Measurements from ENCODE around the gene SPEM2. TPM values are rescaled to one million over a fixed set of nuclear protein-coding genes. Genes with fewer than 3 reads are reported as not detected.

Gene SPEM2
- total and polyA plus RNA-seq, 2 of the 4 experiments (the other 2 are of a cell fraction): not detected

- Histone ChIP-seq H3K4me1 (ENCODE audit: control insufficient read depth, insufficient read depth, low read length) (no peaks in the 10 kb centered on the region), H3K4ac (ENCODE audit: low read depth, low read length) (no peak overlapping the region), H2BK20ac (ENCODE audit: low read depth, low read length) (no peak overlapping the region), H2AK5ac (ENCODE audit: low read depth, low read length) (no peak overlapping the region), H4K8ac (ENCODE audit: low read depth in 2 of 2, low read length in 2 of 2) (no peak overlapping the region), H3K9me1 (ENCODE audit: insufficient read depth, low read length) (no peaks in the 10 kb centered on the region), H2AK9ac (replicated peaks; ENCODE audit: low read depth, low read length, poor library complexity) (no peak overlapping the region), H3K27ac (ENCODE audit: insufficient read depth, low read length) (no peak overlapping the region), H3K79me1 (ENCODE audit: low read depth in 1 of 2, low read length in 2 of 2) (no peaks in the 10 kb centered on the region), H2BK120ac (ENCODE audit: low read depth, low read length) (no peak overlapping the region), H3K14ac (replicated peaks; ENCODE audit: low read depth, low read length) (no peak overlapping the region), H3K9ac (ENCODE audit: low read depth, low read length) (no peak overlapping the region), H3K56ac (ENCODE audit: extremely low read depth, insufficient read depth, low read length) (no peak overlapping the region), H3K36me3 (ENCODE audit: control insufficient read depth, insufficient read depth, low read length) (no peaks in the 10 kb centered on the region), H4K5ac (ENCODE audit: low read depth, low read length) (no peak overlapping the region), H3K23ac (ENCODE audit: low read depth, low read length) (no peak overlapping the region), H3K27me3 (ENCODE audit: control insufficient read depth, insufficient read depth, low read length) (peaks cover 2% of the 10 kb centered on the region; the same call in 1 of the 2 replicates), H3K4me3 (ENCODE audit: insufficient read depth, low read depth, low read length) (no peak overlapping the region), H4K91ac (ENCODE audit: insufficient read depth, low read depth, low read length) (no peak overlapping the region), H4K20me1 (ENCODE audit: insufficient read depth, low read length) (no peaks in the 10 kb centered on the region), H3K18ac (ENCODE audit: low read depth, low read length) (no peak overlapping the region), H2AFZ (replicated peaks; ENCODE audit: low read length, poor library complexity) (no peak overlapping the region), H2BK5ac (ENCODE audit: low read depth, low read length, poor library complexity, severe bottlenecking) (no peak overlapping the region), H3K9me3 (ENCODE audit: control insufficient read depth, insufficient read depth, low read length) (no peaks in the 10 kb centered on the region), H2BK15ac (ENCODE audit: low read depth, low read length) (no peak overlapping the region), H3K4me2 (ENCODE audit: low read depth, low read length) (no peak overlapping the region)
- dilution Hi-C loops (cut with HindIII; ENCODE audit: low sequenced_read_pairs, unreplicated experiment) (no loop called here), intact Hi-C loops (cut with micrococcal nuclease) (no loop called here), in situ Hi-C loops (cut with MboI; ENCODE audit: low sequenced_read_pairs) (no loop called here)
- no TSS peak for BruUV-seq (replicated peaks)
- ChIA-PET CTCF (no interaction called here), POLR2A (ENCODE audit: unreplicated experiment) (no interaction called here)
- WGBS, 2 experiments (ENCODE audit: extremely low coverage in 2 of 2, insufficient read length in 1 of 2): 89% methylated on average over 3 of the region's 10 CpGs; no CpG with 5 or more reads in 1 of the 2 experiments
- ATAC-seq (ENCODE audit: low read depth) (no peak), DNase-seq (no peak)
- no peak for TF ChIP-seq FOS (IDR thresholded peaks at IDR 0.05; ENCODE audit: low read depth, low read length)
- TF ChIP-seq RCOR1 (IDR thresholded peaks at IDR 0.05; ENCODE audit: insufficient replicate concordance, low read length): no peak
- TF ChIP-seq CHD1 (IDR thresholded peaks at IDR 0.05; ENCODE audit: low read depth, low read length): no peak
- TF ChIP-seq RFX5 (IDR thresholded peaks at IDR 0.05; ENCODE audit: low read depth, low read length): no peak
- TF ChIP-seq BHLHE40 (IDR thresholded peaks at IDR 0.05; ENCODE audit: low read depth, low read length): no peak
- TF ChIP-seq POLR2A (IDR thresholded peaks at IDR 0.05; ENCODE audit: low read depth, low read length): no peak
- TF ChIP-seq, protein P1, sequence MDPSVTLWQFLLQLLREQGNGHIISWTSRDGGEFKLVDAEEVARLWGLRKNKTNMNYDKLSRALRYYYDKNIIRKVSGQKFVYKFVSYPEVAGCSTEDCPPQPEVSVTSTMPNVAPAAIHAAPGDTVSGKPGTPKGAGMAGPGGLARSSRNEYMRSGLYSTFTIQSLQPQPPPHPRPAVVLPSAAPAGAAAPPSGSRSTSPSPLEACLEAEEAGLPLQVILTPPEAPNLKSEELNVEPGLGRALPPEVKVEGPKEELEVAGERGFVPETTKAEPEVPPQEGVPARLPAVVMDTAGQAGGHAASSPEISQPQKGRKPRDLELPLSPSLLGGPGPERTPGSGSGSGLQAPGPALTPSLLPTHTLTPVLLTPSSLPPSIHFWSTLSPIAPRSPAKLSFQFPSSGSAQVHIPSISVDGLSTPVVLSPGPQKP (IDR thresholded peaks at IDR 0.05; ENCODE audit: borderline replicate concordance, low read depth, low read length): no peak
- no peak for TF ChIP-seq MAZ (IDR thresholded peaks at IDR 0.05; ENCODE audit: borderline replicate concordance, low read depth, low read length)
- TF ChIP-seq RAD21 (IDR thresholded peaks at IDR 0.05; ENCODE audit: low read length): no peak
- no peak for TF ChIP-seq CEBPB (IDR thresholded peaks at IDR 0.05; ENCODE audit: low read depth, low read length)
- TF ChIP-seq, protein P2, sequence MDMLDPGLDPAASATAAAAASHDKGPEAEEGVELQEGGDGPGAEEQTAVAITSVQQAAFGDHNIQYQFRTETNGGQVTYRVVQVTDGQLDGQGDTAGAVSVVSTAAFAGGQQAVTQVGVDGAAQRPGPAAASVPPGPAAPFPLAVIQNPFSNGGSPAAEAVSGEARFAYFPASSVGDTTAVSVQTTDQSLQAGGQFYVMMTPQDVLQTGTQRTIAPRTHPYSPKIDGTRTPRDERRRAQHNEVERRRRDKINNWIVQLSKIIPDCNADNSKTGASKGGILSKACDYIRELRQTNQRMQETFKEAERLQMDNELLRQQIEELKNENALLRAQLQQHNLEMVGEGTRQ (IDR thresholded peaks at IDR 0.05; ENCODE audit: low read depth, low read length): no peak
- no peak for TF ChIP-seq SMC3 (IDR thresholded peaks at IDR 0.05; ENCODE audit: low read depth, low read length)
- TF ChIP-seq MXI1 (IDR thresholded peaks at IDR 0.05; ENCODE audit: borderline replicate concordance, low read depth, low read length): no peak
- no peak for TF ChIP-seq CTCF (conservative IDR thresholded peaks at IDR 0.05; ENCODE audit: low read depth, low read length)
- no peak for TF ChIP-seq MAFK (IDR thresholded peaks at IDR 0.05; ENCODE audit: low read depth, low read length)
- no peak for TF ChIP-seq NFE2L2 (IDR thresholded peaks at IDR 0.05; ENCODE audit: low read depth, low read length)
These were observed 4.3 kb downstream of the SPEM2 start for GRCh38 chr17:7429722-7430121.
